Prostate gland (tissue), 2 donors: ENCODE data around the gene SPATA16.

Source experiments
- CTCF ChIP-seq, 4 experiments: fragments of 200-600 bp in 2 of 4; fragments of 450-650 bp in 2 of 4; sonication (generic) in 2 of 4; IDR thresholded peaks; 1 replicate in 3 of 4; 2 replicates in 1 of 4; pipeline ENCODE4 v1.5.1; 2016 to 2019; ENCODE audit warnings: antibody characterized with exemption in 4 of 4, mild to moderate bottlenecking in 2 of 4, moderate library complexity in 2 of 4
- POLR2AphosphoS5 ChIP-seq: sonication (generic); formaldehyde crosslinking; IDR thresholded peaks from one replicate; pipeline ENCODE4 v1.6.1; 2017; ENCODE audit warnings: antibody characterized with exemption

DNA sequence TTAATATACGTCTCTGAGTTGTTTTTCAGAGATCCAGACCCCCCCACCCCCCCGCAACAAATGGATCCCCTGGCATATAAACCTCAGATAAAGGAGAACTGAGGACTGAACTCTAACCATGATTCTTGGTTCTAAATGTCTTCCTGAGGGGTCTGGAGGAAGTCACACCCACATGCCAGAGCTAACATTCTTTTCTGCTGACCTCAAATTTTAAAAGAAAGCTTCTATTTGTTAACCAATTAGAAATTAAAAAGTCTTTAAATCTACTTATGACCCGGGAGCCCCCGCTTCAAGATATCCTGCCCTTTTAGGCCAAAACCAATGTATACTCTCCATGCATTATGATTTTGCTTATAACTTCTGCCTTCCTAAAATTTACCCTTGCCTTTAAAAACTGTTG, 202.2 kb downstream of the SPATA16 start:
- no peak for TF ChIP-seq CTCF (IDR thresholded peaks at IDR 0.05)
- TF ChIP-seq POLR2AphosphoS5: no peak
